ENCODE results near the gene SAV1.

The SAV1 gene

GRCh38 chr14:50607181-50607580, 60.9 kb downstream of the SAV1 start:
- peak in 1 of 2 experiments; percentile 18 for DNase-seq (ENCODE audit: low read depth in 2 of 2)

- no peak for DNase-seq (ENCODE audit: low read depth in 2 of 2)
Measured at GRCh38 chr14:50606468-50606867, 61.6 kb downstream of the SAV1 start.

DNA sequence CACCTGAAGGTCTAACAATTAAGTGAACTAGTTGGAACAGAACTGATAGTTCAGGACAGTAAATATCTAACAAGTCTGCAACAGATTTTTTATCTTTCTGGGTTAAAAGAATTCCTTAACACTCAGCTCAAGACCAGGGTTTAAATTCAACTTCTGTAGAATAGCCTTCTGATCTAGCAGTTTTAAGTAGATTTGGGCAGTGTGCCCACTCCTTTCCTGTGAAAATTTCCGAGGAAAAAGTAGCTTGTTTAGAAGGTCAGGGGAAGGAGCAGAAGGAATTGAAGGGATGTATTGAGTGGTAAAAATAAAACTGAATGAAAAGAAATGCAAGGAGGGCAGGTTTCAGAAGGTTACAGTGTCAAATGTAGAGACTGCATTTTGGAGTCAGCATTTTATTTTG, 62.3 kb downstream of the SAV1 start:
- DNase-seq (ENCODE audit: low read depth in 2 of 2), result no peak

GRCh38 chr14:50603565-50603964, 64.5 kb downstream of the SAV1 start:
- DNase-seq (ENCODE audit: low read depth in 2 of 2), result no peak

DNA sequence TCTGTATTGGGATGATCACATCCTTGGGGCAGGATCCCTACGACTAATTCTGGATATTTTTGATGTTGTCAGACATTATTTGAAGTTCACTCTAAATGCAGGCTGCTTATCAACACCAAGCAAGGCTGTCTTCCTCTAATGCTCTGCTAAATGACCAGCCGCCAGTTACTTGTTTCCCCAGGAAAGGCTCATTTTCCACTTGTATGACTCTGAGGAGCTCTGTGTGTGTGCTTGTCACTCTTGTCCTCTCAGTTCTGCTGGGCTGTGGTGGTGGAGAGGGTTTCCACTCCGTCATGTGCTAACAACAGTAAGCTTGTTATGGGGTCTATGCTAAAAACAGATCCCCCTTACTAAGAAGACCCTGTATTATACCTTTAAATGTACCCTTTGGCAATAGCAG, 66.1 kb downstream of the SAV1 start:
- no peak for DNase-seq (ENCODE audit: low read depth in 2 of 2)

- no peak for DNase-seq (ENCODE audit: low read depth in 2 of 2)
Measured at GRCh38 chr14:50601394-50601793, 66.7 kb downstream of the SAV1 start.

- no peak for DNase-seq (ENCODE audit: low read depth in 2 of 2)
Measured at GRCh38 chr14:50600849-50601248, 67.3 kb downstream of the SAV1 start.

GRCh38 chr14:50599700-50600444, 68.2 kb downstream of the SAV1 start:
- no peak for DNase-seq (ENCODE audit: low read depth in 2 of 2)

GRCh38 chr14:50598765-50599164, 69.3 kb downstream of the SAV1 start:
- no peak for DNase-seq (ENCODE audit: low read depth in 2 of 2)

DNA sequence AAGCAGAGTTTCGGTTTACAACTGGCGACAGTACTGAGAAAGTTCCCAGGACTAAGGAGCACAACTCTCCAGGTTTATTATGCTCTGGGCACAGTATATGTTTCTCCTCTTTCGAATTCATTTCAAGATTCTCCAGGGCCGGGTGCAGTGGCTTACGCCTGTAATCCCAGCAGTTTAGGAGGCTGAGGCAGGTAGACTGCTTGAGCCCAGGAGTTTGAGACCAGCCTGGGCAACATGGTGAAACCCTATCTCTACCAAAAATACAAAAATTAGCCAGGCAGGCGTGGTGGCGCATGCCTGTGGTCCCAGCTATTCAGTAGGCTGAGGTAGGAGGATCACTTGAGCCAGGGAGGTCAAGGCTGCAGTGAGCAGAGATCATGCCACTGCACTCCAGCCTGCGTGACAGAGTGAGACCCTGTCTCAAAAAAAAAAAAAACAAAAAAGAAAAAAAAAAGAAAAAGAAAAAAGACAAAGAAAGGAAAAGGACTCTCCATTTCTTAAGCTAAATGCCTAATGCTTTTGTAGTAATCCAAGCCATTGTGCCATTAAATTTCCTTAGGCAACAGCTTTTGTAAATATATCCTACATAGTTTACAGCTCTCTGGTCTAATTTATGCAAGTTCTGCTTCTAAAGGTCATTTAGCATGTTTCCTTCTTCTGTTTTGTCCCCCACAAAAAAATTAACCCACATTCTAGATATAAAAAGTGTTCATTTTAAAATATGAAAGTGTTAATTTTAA, 73.4 kb downstream of the SAV1 start:
- DNase-seq (ENCODE audit: low read depth in 2 of 2), result no peak

GRCh38 chr14:50590464-50590863, 77.6 kb downstream of the SAV1 start:
- no peak for DNase-seq (ENCODE audit: low read depth in 2 of 2)

All from stimulated activated CD4-positive, alpha-beta T cell treated with anti-CD3 and anti-CD28 coated beads, Interleukin-12 subunit alpha, Interleukin-12 subunit beta, amount 100 ng/mL, for 24 hours (primary cell).